GM18519 (cell line): ENCODE data around the gene GNA15.

Source experiments
- ATAC-seq: cut with Tn5 transposase; IDR thresholded peaks from one replicate; pipeline ENCODE4 v1.9.1; 2021; ENCODE audit warnings: mild to moderate bottlenecking, moderate library complexity; ENCODE audit not compliant: unreplicated experiment, low FRiP score

GNA15 gene

GRCh38 chr19:3203805-3204645, 68.2 kb downstream of the GNA15 start:
- no peak for ATAC-seq

- ATAC-seq, result no peak
Measured at GRCh38 chr19:3204646-3205275, 68.9 kb downstream of the GNA15 start.

- no peak for ATAC-seq
Measured at GRCh38 chr19:3206216-3206953, 70.6 kb downstream of the GNA15 start.

- ATAC-seq, result no peak
Measured at GRCh38 chr19:3207461-3208242, 71.8 kb downstream of the GNA15 start.

GRCh38 chr19:3208317-3209207, 72.7 kb downstream of the GNA15 start:
- no peak for ATAC-seq

GRCh38 chr19:3210347-3211017, 74.6 kb downstream of the GNA15 start:
- ATAC-seq, result no peak

DNA sequence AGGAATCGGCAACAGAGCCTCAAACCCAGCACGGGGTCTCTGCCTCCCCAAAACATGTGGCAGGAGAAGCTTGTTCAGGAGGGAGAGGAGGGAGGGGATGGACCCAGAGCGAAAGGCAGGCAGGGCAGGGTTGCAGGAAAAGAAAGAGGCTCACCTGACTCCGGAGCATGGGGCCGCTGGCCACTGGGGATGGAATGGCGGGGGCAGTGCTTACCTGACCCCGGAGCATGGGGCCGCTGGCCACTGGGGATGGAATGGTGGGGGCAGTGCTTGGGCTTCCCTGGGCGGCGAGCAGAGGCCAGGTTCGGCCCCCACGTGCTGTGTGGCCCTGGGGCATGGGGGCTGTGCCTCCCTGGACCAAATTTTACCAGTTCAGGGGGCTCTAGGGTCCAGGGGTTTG, 75.4 kb downstream of the GNA15 start:
- ATAC-seq, result no peak

- ATAC-seq, result no peak
Measured at GRCh38 chr19:3213159-3213558, 77.3 kb downstream of the GNA15 start.
